ENCODE data around the gene FASTKD2.

DNA sequence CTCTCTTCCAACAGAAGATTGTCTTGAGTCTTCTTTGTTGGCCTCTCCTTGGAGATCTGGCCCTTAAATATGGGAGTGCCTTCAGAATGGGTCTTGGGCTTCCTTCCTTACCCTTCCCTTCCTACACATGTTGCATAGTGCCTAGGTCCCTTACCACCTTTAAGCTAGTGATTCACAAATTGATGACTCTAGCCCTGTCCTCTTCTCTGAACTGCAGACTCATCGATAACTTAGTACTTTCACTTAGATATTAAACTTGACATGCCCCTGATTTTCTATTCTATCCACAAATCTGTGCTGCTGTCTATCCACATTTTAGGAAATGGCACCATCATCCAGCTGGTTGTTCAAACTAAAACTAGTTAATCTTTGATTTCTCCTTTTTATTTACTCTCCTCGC lies 38.1 kb upstream of the FASTKD2 start:
- no peak for TF ChIP-seq CTCF (IDR thresholded peaks at IDR 0.05; ENCODE audit: low read depth, low read length)
- TF ChIP-seq EZH2phosphoT487 (IDR thresholded peaks at IDR 0.05; ENCODE audit: low read depth) = no peak
